ENCODE results near the gene BLTP3B. TPM values are rescaled to one million over a fixed set of nuclear protein-coding genes. Genes with fewer than 3 reads are reported as not detected.

Gene BLTP3B
- total RNA-seq, 1 donor = 55.7 TPM

GRCh38 chr12:100138048-100138802 lies 4.4 kb downstream of the BLTP3B start:
- no peaks in the 10 kb centered on the region for H3K27me3 ChIP-seq (ENCODE audit: insufficient read depth, low read length)
- H2AFZ ChIP-seq (ENCODE audit: low read length) = peak overlapping the region; percentile 37
- peak; percentile 42 for TF ChIP-seq CTCF (IDR thresholded peaks at IDR 0.05; ENCODE audit: extremely low read depth, low read depth, low read length)
- H3K4me3 ChIP-seq (ENCODE audit: insufficient read depth, low read length) = peak overlapping the region; percentile 44
- H3K27ac ChIP-seq (ENCODE audit: low read depth, low read length) = no peak overlapping the region
- H4K20me1 ChIP-seq (ENCODE audit: insufficient read depth, low read length) = peaks cover 41% of the 10 kb centered on the region
- no peak for DNase-seq (ENCODE audit: insufficient read length, low spot score, missing footprints)
- H3K9me3 ChIP-seq (ENCODE audit: low read depth, low read length) = no peaks in the 10 kb centered on the region
- H3K36me3 ChIP-seq (ENCODE audit: insufficient read depth, low read length) = no peaks in the 10 kb centered on the region
- H3K4me2 ChIP-seq (ENCODE audit: insufficient read depth, low read length) = peak overlapping the region; percentile 51
- peaks cover 32% of the 10 kb centered on the region for H3K4me1 ChIP-seq (ENCODE audit: insufficient read depth, low read length)
- H3K79me2 ChIP-seq (ENCODE audit: insufficient read depth, low read length) = peaks cover 88% of the 10 kb centered on the region

DNA sequence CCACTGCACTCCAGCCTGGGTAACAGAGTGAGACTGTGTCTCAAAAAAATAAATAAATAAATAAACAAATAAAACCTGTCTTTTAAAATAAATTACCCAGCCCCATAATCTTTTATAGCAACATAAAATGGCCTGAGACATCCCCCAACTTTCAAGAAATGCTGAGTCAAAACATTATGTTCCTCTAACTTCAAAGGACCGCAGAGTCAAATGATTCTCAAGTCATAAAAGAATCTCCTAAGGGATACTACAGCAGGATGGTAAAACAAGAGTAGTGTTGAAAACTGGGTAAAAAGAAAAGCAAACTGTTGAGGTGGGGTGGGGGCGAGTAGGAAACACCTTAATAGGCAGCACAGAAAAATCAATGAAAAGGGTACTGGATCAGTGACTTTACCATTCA lies 9.5 kb downstream of the BLTP3B start:
- H3K4me3 ChIP-seq (ENCODE audit: insufficient read depth, low read length) = no peak overlapping the region
- H3K27ac ChIP-seq (ENCODE audit: low read depth, low read length) = no peak overlapping the region
- TF ChIP-seq CTCF (IDR thresholded peaks at IDR 0.05; ENCODE audit: extremely low read depth, low read depth, low read length) = no peak
- H3K27me3 ChIP-seq (ENCODE audit: insufficient read depth, low read length) = no peaks in the 10 kb centered on the region
- no peak overlapping the region for H2AFZ ChIP-seq (ENCODE audit: low read length)
- H3K9me3 ChIP-seq (ENCODE audit: low read depth, low read length) = no peaks in the 10 kb centered on the region
- H4K20me1 ChIP-seq (ENCODE audit: insufficient read depth, low read length) = peaks cover 34% of the 10 kb centered on the region
- peaks cover 95% of the 10 kb centered on the region for H3K79me2 ChIP-seq (ENCODE audit: insufficient read depth, low read length)
- DNase-seq (ENCODE audit: insufficient read length, low spot score, missing footprints) = no peak
- no peaks in the 10 kb centered on the region for H3K36me3 ChIP-seq (ENCODE audit: insufficient read depth, low read length)
- H3K4me2 ChIP-seq (ENCODE audit: insufficient read depth, low read length) = no peak overlapping the region
- peaks cover 23% of the 10 kb centered on the region for H3K4me1 ChIP-seq (ENCODE audit: insufficient read depth, low read length)

- Histone ChIP-seq H3K79me2 (ENCODE audit: insufficient read depth, low read length) (peaks cover 91% of the 10 kb centered on the region), H3K4me3 (ENCODE audit: insufficient read depth, low read length) (peak overlapping the region; percentile 29), H2AFZ (ENCODE audit: low read length) (no peak overlapping the region), H3K4me1 (ENCODE audit: insufficient read depth, low read length) (peaks cover 27% of the 10 kb centered on the region), H4K20me1 (ENCODE audit: insufficient read depth, low read length) (peaks cover 20% of the 10 kb centered on the region), H3K27me3 (ENCODE audit: insufficient read depth, low read length) (no peaks in the 10 kb centered on the region), H3K36me3 (ENCODE audit: insufficient read depth, low read length) (no peaks in the 10 kb centered on the region), H3K4me2 (ENCODE audit: insufficient read depth, low read length) (peak overlapping the region; percentile 66), H3K27ac (ENCODE audit: low read depth, low read length) (peak overlapping the region; percentile 56), H3K9me3 (ENCODE audit: low read depth, low read length) (no peaks in the 10 kb centered on the region)
- DNase-seq (ENCODE audit: insufficient read length, low spot score, missing footprints) = peak; percentile 35
- peak; percentile 57 for TF ChIP-seq CTCF (IDR thresholded peaks at IDR 0.05; ENCODE audit: extremely low read depth, low read depth, low read length)
Observed at GRCh38 chr12:100128512-100128908, 14.2 kb downstream of the BLTP3B start.

- Histone ChIP-seq H3K36me3 (ENCODE audit: insufficient read depth, low read length) (no peaks in the 10 kb centered on the region), H3K9me3 (ENCODE audit: low read depth, low read length) (no peaks in the 10 kb centered on the region), H2AFZ (ENCODE audit: low read length) (no peak overlapping the region), H3K27me3 (ENCODE audit: insufficient read depth, low read length) (no peaks in the 10 kb centered on the region), H3K4me2 (ENCODE audit: insufficient read depth, low read length) (peak overlapping the region; percentile 66), H3K79me2 (ENCODE audit: insufficient read depth, low read length) (peaks cover 93% of the 10 kb centered on the region), H3K27ac (ENCODE audit: low read depth, low read length) (peak overlapping the region; percentile 56), H3K4me3 (ENCODE audit: insufficient read depth, low read length) (peak overlapping the region; percentile 29), H3K4me1 (ENCODE audit: insufficient read depth, low read length) (peaks cover 31% of the 10 kb centered on the region), H4K20me1 (ENCODE audit: insufficient read depth, low read length) (peaks cover 17% of the 10 kb centered on the region)
- no peak for TF ChIP-seq CTCF (IDR thresholded peaks at IDR 0.05; ENCODE audit: extremely low read depth, low read depth, low read length)
- no peak for DNase-seq (ENCODE audit: insufficient read length, low spot score, missing footprints)
Observed at GRCh38 chr12:100127766-100128511, 14.7 kb downstream of the BLTP3B start.
